CD4-positive, alpha-beta memory T cell (primary cell): ENCODE results near the gene SMIM43. TPM values are rescaled to one million over a fixed set of nuclear protein-coding genes. Genes with fewer than 3 reads are reported as not detected.

Source experiments
- CTCF ChIA-PET: fragments of 350-600 bp; sonication (Branson Sonifier 250); formaldehyde crosslinking; loops from one replicate; lab custom pipeline; 2021; ENCODE audit warnings: inconsistent platforms; ENCODE audit not compliant: partially characterized antibody; lab: Charles Lee
- POLR2A ChIA-PET: fragments of 350-600 bp; sonication (Branson Sonifier 250); formaldehyde crosslinking; loops from one replicate; lab custom pipeline; 2021; ENCODE audit not compliant: partially characterized antibody; lab: Charles Lee
- DNase-seq, 5 donors: peaks; one replicate each; pipeline versions ENCODE4 v3.0.0 to v3.0.0-alpha.2; 2020 to 2022; ENCODE audit warnings: mixed read lengths in 1 of 5
- H3K27ac ChIP-seq: one replicate; pipeline ENCODE4 v1.7.0; 2013; ENCODE audit warnings: low read depth, low read length
- H3K27me3 ChIP-seq: 2 replicates; pipeline ENCODE4 v1.7.0; 2013; ENCODE audit warnings: mild to moderate bottlenecking, low read length, moderate library complexity; ENCODE audit not compliant: insufficient read depth
- H3K36me3 ChIP-seq: 2 replicates; pipeline ENCODE4 v1.7.0; 2013; ENCODE audit warnings: mild to moderate bottlenecking, low read length, moderate library complexity; ENCODE audit not compliant: insufficient read depth
- H3K4me1 ChIP-seq: 2 replicates; pipeline ENCODE4 v1.7.0; 2013; ENCODE audit warnings: mild to moderate bottlenecking, low read length, moderate library complexity; ENCODE audit not compliant: insufficient read depth
- H3K4me3 ChIP-seq, 2 donors: one replicate each; pipeline ENCODE4 v1.7.0; 2013; ENCODE audit warnings: low read length in 2 of 2, mild to moderate bottlenecking in 1 of 2
- H3K9me3 ChIP-seq, 2 donors: one replicate each; pipeline ENCODE4 v1.7.0; 2013; ENCODE audit warnings: low read length in 2 of 2, control low read depth in 1 of 2; ENCODE audit not compliant: control insufficient read depth in 1 of 2
- H3K27ac Mint-ChIP-seq, 7 donors: one replicate each; pipeline ENCODE4 v1.8.0; 2020 to 2021; ENCODE audit warnings: mixed read lengths in 7 of 7, mild to moderate bottlenecking in 6 of 7, inconsistent platforms in 3 of 7, moderate library complexity in 3 of 7
- H3K27me3 Mint-ChIP-seq, 2 donors: one replicate each; pipeline ENCODE4 v1.8.0; 2020 to 2021; ENCODE audit warnings: mixed read lengths in 2 of 2
- H3K36me3 Mint-ChIP-seq, 2 donors: one replicate each; pipeline ENCODE4 v1.8.0; 2020 to 2021; ENCODE audit warnings: mixed read lengths in 2 of 2, inconsistent platforms in 1 of 2, mild to moderate bottlenecking in 1 of 2
- H3K4me1 Mint-ChIP-seq, 4 donors: one replicate each; pipeline ENCODE4 v1.8.0; 2020 to 2021; ENCODE audit warnings: mixed read lengths in 4 of 4, mild to moderate bottlenecking in 1 of 4
- H3K4me3 Mint-ChIP-seq, 8 donors: one replicate each; pipeline ENCODE4 v1.8.0; 2020 to 2021; ENCODE audit warnings: mixed read lengths in 8 of 8, mild to moderate bottlenecking in 7 of 8, moderate library complexity in 6 of 8, inconsistent platforms in 3 of 8
- H3K9me3 Mint-ChIP-seq, 8 donors: one replicate each; pipeline ENCODE4 v1.8.0; 2020 to 2021; ENCODE audit warnings: mixed read lengths in 8 of 8, mild to moderate bottlenecking in 5 of 8, inconsistent platforms in 3 of 8, moderate library complexity in 1 of 8
- intact Hi-C: fragments of 100-400 bp; cut with micrococcal nuclease; formaldehyde crosslinking; loops from one replicate; pipeline ENCODE4 v1.15.1; 2023
- polyA plus RNA-seq, 2 donors: library from polyadenylated mRNA; unstranded; fragments of 300-500 nt; fragmentation: Illumina TruSeq; gene quantifications; one replicate each; pipeline ENCODE4 v1.2.3, GENCODE V29; 2021
- total RNA-seq, 2 experiments: library from RNA; stranded (reverse); gene quantifications; one replicate each; pipeline ENCODE4 v1.2.3, GENCODE V29; 2021

SMIM43 gene
- total and polyA plus RNA-seq, 4 experiments from 2014 or later: not detected

DNA sequence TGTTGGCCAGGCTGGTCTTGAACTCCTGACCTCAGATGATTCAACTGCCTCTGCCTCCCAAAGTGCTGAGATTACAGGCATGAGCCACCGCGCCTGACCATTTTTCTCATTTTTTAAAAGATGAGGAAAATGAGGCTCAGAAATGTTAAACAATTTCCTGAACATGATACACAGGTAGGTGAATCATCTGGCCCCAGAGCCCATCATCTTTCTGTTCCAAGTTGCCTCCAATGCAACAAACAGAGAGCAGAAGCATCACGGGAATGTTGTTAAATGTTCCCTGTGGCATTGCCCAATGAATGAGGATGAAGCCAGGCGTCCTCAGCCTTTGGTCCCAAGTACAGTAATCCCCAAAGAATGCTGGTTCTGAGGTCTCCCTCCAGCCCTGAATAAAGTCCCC lies 36.9 kb downstream of the SMIM43 start:
- Mint-ChIP-seq H3K36me3 (no peaks in the 10 kb centered on the region), H3K27me3 (peaks cover 2 to 9% of the 10 kb centered on the region in 2 donors)

DNA sequence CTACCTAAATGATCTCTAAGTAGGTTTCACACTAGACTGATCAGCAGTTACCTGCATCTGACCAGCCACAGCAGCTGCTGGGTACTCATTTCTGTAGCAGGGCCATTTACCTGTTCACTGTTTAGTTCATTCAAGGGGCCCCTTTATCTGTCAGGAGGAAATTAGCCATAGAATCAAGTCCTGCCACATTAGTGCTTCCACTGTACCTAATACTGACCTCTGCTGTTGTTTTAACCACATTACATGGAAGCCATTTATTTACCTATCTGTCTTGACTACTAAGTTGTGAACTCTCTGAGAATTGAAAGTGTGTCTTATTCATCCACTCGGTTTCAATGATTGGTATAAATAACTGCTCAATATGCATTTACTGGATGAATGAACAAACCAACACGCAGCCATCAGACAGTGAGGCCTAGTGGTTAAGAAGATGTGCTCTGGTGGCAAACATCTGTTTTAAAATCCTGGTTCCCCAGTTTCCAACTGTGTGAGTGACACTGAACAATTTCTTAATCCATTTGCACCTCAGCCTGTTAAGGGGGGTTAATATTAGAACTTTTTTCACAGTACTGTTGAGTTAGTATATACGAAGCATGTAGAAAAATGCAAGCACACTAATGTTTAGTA lies 38.2 kb downstream of the SMIM43 start:
- Mint-ChIP-seq H3K27ac (no peak overlapping the region), H3K4me1 (peaks cover 0 to 2% (median 0%) of the 10 kb centered on the region in 4 donors), H3K27me3 (peaks cover 0 to 2% of the 10 kb centered on the region in 2 donors), H3K36me3 (no peaks in the 10 kb centered on the region), H3K4me3 (no peak overlapping the region), H3K9me3 (peaks cover 0 to 6% (median 0%) of the 10 kb centered on the region in 8 donors)
- Histone ChIP-seq H3K9me3 (no peaks in the 10 kb centered on the region), H3K36me3 (no peaks in the 10 kb centered on the region), H3K27me3 (no peaks in the 10 kb centered on the region), H3K27ac (no peak overlapping the region), H3K4me3 (no peak overlapping the region), H3K4me1 (no peaks in the 10 kb centered on the region)
- peak in 4 of 5 donors; percentile 42 to 59 (median 50) for DNase-seq
- POLR2A ChIA-PET: no interaction called here
- CTCF ChIA-PET: interaction anchor here (1.0 to 3.3 kb wide), 4 partner anchors 8 to 1572 kb away, joined by 3 to 10 read pairs (median 5); no protein-coding TSS in a partner anchor
- intact Hi-C loops: loop anchor here (1.0 to 2.0 kb wide), 5 partner anchors 30 to 534 kb away; partner anchors contain the start of gene ANXA5

More for the DNA sequence above, 36.9 kb downstream of the SMIM43 start:
- H3K36me3 ChIP-seq: no peaks in the 10 kb centered on the region
- no peak for DNase-seq
- POLR2A ChIA-PET: no interaction called here
- intact Hi-C loops: no loop called here
- no peak overlapping the region for H3K27ac ChIP-seq
- CTCF ChIA-PET: interaction anchor here (1.2 to 3.3 kb wide), 3 partner anchors 32 to 535 kb away, joined by 3 to 10 read pairs (median 3); no protein-coding TSS in a partner anchor
- no peaks in the 10 kb centered on the region for H3K27me3 ChIP-seq
- no peak overlapping the region for H3K4me3 ChIP-seq
- peaks cover 0 to 2% (median 0%) of the 10 kb centered on the region in 4 donors for H3K4me1 Mint-ChIP-seq
- no peaks in the 10 kb centered on the region for H3K4me1 ChIP-seq
- no peak overlapping the region for H3K27ac Mint-ChIP-seq
- no peaks in the 10 kb centered on the region for H3K9me3 ChIP-seq
- peaks cover 0 to 6% (median 0%) of the 10 kb centered on the region in 8 donors for H3K9me3 Mint-ChIP-seq
- H3K4me3 Mint-ChIP-seq: no peak overlapping the region

DNA sequence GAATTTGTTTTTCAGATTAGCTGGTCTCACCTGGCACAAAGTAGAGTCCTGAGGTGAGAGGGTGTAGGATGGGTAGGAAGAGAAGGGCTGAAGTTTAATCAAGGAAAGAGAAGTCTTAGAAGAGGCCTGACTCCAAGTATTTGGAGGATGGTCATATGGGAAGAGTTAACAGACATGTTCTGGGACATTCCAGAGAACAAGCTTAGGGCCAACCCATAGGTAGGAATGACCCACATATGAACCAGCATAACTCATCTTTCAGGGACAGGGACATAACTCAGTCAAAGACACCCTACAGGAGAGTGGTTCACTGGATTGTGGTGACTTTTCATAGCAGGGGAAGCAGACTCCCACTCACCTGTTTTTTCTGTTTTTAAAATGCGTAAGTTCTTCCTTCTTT lies 40.3 kb downstream of the SMIM43 start:
- intact Hi-C loops: no loop called here
- H3K27ac Mint-ChIP-seq: no peak overlapping the region

DNA sequence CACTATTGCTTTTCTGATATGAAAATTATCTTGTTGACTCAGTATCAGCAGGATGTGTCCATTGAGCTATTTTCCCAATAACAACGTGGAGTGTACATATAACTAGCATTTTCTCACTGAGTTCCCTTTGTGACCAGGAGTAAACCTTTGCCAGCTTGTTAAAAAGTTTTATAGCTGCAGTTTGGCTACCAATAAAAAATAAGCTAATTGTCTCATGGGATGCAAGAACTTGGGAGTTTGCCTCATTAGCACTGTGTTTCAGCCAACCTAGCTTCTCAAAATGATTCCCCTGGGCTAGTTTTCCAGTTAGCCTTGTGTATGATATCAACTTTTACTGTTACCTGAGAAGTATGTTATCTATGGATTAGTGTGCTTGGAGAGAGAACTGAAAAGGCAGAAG lies 43.3 kb downstream of the SMIM43 start:
- no peaks in the 10 kb centered on the region for H3K9me3 Mint-ChIP-seq
- Histone ChIP-seq H3K27me3 (no peaks in the 10 kb centered on the region), H3K36me3 (no peaks in the 10 kb centered on the region), H3K4me3 (no peak overlapping the region), H3K27ac (no peak overlapping the region), H3K4me1 (no peaks in the 10 kb centered on the region), H3K9me3 (no peaks in the 10 kb centered on the region)
- H3K36me3 Mint-ChIP-seq: no peaks in the 10 kb centered on the region
- H3K27ac Mint-ChIP-seq: no peak overlapping the region
- POLR2A ChIA-PET: no interaction called here
- no peak for DNase-seq
- H3K4me1 Mint-ChIP-seq: peaks cover 0 to under 1% (median 0%) of the 10 kb centered on the region in 4 donors
- peaks cover 4 to 6% of the 10 kb centered on the region in 2 donors for H3K27me3 Mint-ChIP-seq
- CTCF ChIA-PET: interaction anchor here (0.8 to 1.1 kb wide), 2 partner anchors 16 to 259 kb away, joined by 3 read pairs; no protein-coding TSS in a partner anchor
- intact Hi-C loops: no loop called here
- no peak overlapping the region for H3K4me3 Mint-ChIP-seq

More for the DNA sequence above, 40.3 kb downstream of the SMIM43 start:
- Mint-ChIP-seq H3K4me1 (peaks cover 0 to 2% (median 0%) of the 10 kb centered on the region in 4 donors), H3K27me3 (peaks cover 0 to 2% of the 10 kb centered on the region in 2 donors), H3K36me3 (no peaks in the 10 kb centered on the region), H3K4me3 (no peak overlapping the region), H3K9me3 (peaks cover 0 to under 1% (median 0%) of the 10 kb centered on the region in 8 donors)
- DNase-seq: no peak
- no peaks in the 10 kb centered on the region for H3K27me3 ChIP-seq
- CTCF ChIA-PET: interaction anchor here (0.7 to 2.1 kb wide), 11 partner anchors 8 to 532 kb away, joined by 3 to 8 read pairs (median 4); no protein-coding TSS in a partner anchor
- H3K4me3 ChIP-seq: no peak overlapping the region
- no peak overlapping the region for H3K27ac ChIP-seq
- H3K9me3 ChIP-seq: no peaks in the 10 kb centered on the region
- POLR2A ChIA-PET: no interaction called here
- no peaks in the 10 kb centered on the region for H3K4me1 ChIP-seq
- no peaks in the 10 kb centered on the region for H3K36me3 ChIP-seq

DNA sequence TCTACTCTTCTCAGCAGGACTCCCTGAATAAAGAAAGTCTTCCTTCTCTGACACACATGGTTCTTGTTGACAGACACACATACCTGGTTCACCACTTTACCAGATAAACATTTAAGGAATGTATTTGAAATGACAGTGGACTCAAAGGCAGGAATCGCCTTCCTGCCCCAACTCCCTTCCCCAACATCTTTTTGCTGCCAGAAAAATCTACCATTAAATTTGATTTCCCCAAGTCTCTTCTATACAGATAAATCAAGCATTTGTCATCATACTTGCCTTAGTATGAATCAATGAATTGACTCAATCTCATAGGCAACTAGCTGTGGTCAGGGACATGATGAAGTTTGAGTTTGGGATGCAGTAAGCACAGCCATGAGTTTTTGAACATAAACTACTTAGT lies 44.9 kb downstream of the SMIM43 start:
- peaks cover 6 to 13% of the 10 kb centered on the region in 2 donors for H3K27me3 Mint-ChIP-seq
- H3K27ac Mint-ChIP-seq: no peak overlapping the region

DNA sequence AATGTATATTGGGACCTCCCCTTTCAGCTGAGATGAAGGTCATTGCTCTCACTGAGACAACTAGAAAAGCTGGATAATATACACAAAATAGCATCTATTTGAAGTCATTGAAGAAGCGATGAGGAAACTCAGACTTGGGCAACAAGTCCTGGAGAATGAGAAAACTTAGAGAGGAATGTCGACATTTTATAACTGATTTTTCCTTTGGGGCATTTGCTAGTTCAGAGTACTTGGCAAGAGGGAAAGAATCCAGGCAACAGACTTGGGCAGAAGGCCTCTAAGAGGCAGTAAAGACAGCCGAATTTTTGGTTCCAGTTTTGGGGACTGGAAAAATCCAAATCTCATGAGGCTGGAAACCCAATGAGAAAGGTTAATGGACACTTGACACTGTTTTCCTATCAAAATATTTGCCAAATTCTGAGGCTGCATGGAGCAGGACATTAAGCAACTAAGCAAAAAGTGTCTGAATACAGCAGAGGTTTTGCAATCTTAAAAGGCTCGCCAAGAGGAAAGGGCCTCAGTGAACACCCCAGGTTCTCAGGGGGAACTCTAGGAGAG lies 47.2 kb downstream of the SMIM43 start:
- no peak overlapping the region for H3K27ac Mint-ChIP-seq
- DNase-seq: no peak
- no peak overlapping the region for H3K4me3 Mint-ChIP-seq
- H3K36me3 Mint-ChIP-seq: no peaks in the 10 kb centered on the region
- no peaks in the 10 kb centered on the region for H3K27me3 ChIP-seq
- H3K9me3 Mint-ChIP-seq: no peaks in the 10 kb centered on the region
- H3K9me3 ChIP-seq: no peaks in the 10 kb centered on the region
- CTCF ChIA-PET: no interaction called here
- intact Hi-C loops: no loop called here
- H3K36me3 ChIP-seq: no peaks in the 10 kb centered on the region
- H3K4me1 Mint-ChIP-seq: no peaks in the 10 kb centered on the region
- POLR2A ChIA-PET: no interaction called here
- H3K4me3 ChIP-seq: no peak overlapping the region
- peaks cover 6 to 13% of the 10 kb centered on the region in 2 donors for H3K27me3 Mint-ChIP-seq
- H3K27ac ChIP-seq: no peak overlapping the region
- H3K4me1 ChIP-seq: no peaks in the 10 kb centered on the region

More for the DNA sequence above, 44.9 kb downstream of the SMIM43 start:
- Mint-ChIP-seq H3K4me1 (no peaks in the 10 kb centered on the region), H3K36me3 (no peaks in the 10 kb centered on the region), H3K4me3 (no peak overlapping the region), H3K9me3 (no peaks in the 10 kb centered on the region)
- DNase-seq: no peak
- H3K27me3 ChIP-seq: no peaks in the 10 kb centered on the region
- intact Hi-C loops: no loop called here
- no peaks in the 10 kb centered on the region for H3K36me3 ChIP-seq
- no peaks in the 10 kb centered on the region for H3K4me1 ChIP-seq
- H3K4me3 ChIP-seq: no peak overlapping the region
- no peaks in the 10 kb centered on the region for H3K9me3 ChIP-seq
- ChIA-PET CTCF (no interaction called here), POLR2A (no interaction called here)
- H3K27ac ChIP-seq: no peak overlapping the region

DNA sequence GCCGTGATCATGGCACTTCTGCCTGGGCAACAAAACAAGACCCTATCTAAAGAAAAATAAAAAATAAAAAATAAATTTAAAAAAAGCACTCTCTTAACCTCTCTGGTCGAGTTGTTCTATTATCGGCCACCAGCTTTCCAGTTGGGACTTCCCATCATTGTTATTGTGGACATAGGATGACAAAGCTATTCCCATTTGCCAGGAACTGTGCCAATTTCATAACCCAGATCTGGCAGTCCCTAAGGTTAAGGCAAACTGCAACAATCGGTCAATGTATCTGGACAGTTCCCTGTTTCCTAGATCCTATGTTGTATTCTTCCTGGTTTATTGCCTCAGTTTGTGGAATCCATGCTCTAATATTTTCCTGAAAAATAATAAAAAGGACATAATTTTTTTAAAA lies 50.4 kb downstream of the SMIM43 start:
- Mint-ChIP-seq H3K27me3 (peaks cover 18 to 31% of the 10 kb centered on the region in 2 donors), H3K4me1 (peaks cover 0 to 5% (median under 1%) of the 10 kb centered on the region in 4 donors), H3K4me3 (no peak overlapping the region), H3K27ac (no peak overlapping the region), H3K9me3 (peaks cover 0 to 1% (median 0%) of the 10 kb centered on the region in 8 donors), H3K36me3 (no peaks in the 10 kb centered on the region)
- POLR2A ChIA-PET: no interaction called here
- Histone ChIP-seq H3K4me3 (no peak overlapping the region), H3K36me3 (no peaks in the 10 kb centered on the region), H3K27me3 (no peaks in the 10 kb centered on the region), H3K4me1 (peaks cover 5% of the 10 kb centered on the region), H3K27ac (no peak overlapping the region), H3K9me3 (no peaks in the 10 kb centered on the region)
- intact Hi-C loops: no loop called here
- no peak for DNase-seq
- CTCF ChIA-PET: interaction anchor here (1.5 kb wide), 1 partner anchor 10 kb away, joined by 8 read pairs; no protein-coding TSS in a partner anchor
